RPMI7951 (cell line): ENCODE measurements around the gene MYCN. TPM values are rescaled to one million over a fixed set of nuclear protein-coding genes. Genes with fewer than 3 reads are reported as not detected.
"Not testable (repeated sequence)": the region's sequence is repeated elsewhere in the genome, so short reads cannot be mapped to it uniquely, and the experiment has no call there.

ENCODE experiments used
- DNase-seq: peaks from one replicate; pipeline ENCODE4 v3.0.0-alpha.2; 2012; ENCODE audit warnings: low read depth
- total RNA-seq: library from RNA; depleted of rRNA; stranded (reverse); fragments of >200 nt; shearing (Covaris generic); gene quantifications from 2 replicates; pipeline ENCODE4 v1.2.3, GENCODE V29; 2014; rRNA removed

MYCN gene
- not detected in 2 replicates for total RNA-seq

- DNase-seq: peak; percentile 28
Observed at GRCh38 chr2:15939854-15940660, at the start of gene MYCN. Gene MYCN, plus strand, starts transcription at chr2:15940550. Its CDS starts 1,515 bp downstream, at chr2:15942065.

GRCh38 chr2:15890936-15891905 is 49.1 kb upstream of the MYCN start:
- peak; percentile 9 for DNase-seq

DNA sequence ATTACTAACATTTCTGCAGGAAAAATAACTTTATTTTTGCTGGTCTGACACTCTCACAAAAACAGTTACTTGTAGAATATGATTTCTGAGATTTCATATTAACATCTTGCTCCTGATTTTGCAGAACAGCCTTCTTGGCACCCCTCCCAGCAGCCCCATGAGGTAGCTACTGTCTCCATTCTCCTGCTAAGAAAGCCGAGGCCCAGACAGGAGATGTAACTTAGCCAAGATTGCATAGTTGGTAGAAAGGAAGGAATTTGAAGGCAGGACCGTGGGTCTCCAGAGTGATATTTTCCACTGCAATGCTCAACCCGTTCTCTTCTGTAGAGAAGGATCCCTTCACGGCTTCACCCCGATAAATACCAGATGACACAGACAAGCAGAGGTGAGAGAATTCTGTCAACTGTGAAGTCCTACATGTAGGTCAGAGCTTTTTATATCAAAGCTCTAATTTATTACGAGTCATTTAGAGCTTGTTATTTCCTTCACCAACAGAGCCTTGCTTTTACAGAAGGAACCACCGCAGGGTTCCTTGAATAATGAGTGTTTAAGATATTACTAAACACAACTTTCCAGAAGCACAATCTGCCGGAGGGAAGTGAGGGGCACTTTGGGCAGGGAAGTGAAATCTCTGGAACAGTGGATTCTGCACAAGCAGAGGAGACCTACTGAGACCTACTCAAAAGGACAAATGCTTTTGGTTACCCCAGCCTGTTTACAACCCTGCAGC is 48.0 kb upstream of the MYCN start:
- no peak for DNase-seq

- no peak for DNase-seq
Observed at GRCh38 chr2:15893085-15893484, 47.3 kb upstream of the MYCN start.

GRCh38 chr2:15893689-15894480 is 46.5 kb upstream of the MYCN start:
- no peak for DNase-seq

GRCh38 chr2:15894481-15895144 is 45.7 kb upstream of the MYCN start:
- no peak for DNase-seq

GRCh38 chr2:15895615-15896469 is 44.5 kb upstream of the MYCN start:
- DNase-seq: no peak

DNA sequence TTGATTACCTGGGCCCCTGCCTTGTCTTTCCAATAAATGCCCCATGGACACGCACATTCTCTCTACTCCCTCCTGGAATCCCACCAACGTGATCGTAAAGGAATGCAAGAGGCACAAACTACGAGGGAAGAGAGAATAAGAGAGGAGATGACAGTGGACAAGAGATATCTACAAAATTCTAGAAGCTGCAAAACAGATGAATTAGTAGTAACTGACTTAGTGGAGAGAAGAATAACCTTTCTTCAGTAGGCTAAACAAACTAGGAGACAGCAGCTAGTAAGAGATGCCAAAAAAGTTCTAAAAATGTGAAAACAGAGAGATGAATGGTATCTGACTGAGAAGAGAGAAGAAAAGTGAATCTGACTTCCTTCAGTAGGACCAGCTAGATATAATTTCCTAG is 43.5 kb upstream of the MYCN start:
- no peak for DNase-seq

DNA sequence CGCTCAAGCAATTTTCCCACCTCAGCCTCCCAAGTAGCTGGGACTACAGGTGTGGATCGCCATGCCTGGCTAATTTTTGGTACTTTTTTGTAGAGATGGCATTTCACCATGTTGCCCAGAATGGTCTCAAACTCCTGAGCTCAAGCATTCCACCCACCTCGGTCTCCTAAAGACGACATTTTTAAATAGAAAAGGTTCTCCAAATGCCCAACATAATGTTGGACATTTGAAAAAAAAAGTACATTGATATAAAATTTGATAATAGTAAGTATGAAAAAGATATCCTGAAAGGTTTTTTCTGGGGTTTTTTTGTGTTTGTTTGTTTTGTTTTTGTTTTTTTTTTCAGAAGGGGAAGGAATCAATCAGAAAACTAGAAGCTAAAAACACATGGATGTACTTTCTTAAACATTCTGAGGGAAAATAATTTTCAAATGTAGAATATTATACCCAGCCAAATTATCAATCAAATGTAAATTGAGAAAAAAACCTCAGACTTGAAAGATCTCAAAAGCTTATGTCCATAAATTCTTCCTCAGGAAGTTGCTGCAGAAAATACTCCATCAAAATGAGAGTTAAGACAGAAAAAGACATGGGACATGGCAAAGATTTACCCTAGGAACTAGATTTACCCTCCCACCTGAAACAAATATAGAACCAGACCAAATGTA is 42.8 kb upstream of the MYCN start:
- no peak for DNase-seq

GRCh38 chr2:15899327-15899612 is 41.1 kb upstream of the MYCN start:
- DNase-seq: no peak

DNA sequence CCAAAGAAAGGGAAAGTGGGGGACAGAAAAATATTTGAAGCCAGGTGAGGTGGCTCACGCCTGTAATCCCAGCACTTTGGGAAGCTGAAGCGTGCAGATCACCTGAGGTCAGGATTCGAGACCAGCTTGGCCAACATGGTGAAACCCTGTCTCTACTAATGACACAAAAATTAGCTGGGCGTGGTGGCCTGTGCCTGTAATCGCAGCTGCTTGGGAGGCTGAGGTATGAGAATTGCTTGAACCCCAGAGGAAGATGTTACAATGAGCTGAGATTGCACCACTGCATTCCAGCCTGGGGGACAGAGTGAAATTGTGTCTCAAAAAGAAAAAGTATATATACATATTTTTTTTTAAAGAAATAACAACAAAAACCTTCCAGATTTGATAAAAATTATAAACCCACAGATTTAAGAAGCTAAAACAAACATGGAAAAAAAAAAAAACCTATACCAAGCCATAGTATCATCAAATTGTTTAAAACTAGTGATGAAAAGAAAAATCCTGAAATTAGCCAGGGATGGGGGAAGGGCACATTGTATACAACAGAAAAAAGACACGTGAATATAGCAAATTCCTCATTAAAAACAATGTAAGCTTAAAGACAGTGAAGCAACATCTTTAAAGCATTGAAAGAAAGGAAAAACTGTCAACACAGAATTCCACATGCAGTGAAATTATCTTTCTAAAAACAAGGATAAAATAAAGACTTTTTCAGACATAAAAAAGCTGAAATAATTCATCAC is 40.4 kb upstream of the MYCN start:
- DNase-seq: no peak

- no peak for DNase-seq
Observed at GRCh38 chr2:15901095-15901807, 39.1 kb upstream of the MYCN start.

DNA sequence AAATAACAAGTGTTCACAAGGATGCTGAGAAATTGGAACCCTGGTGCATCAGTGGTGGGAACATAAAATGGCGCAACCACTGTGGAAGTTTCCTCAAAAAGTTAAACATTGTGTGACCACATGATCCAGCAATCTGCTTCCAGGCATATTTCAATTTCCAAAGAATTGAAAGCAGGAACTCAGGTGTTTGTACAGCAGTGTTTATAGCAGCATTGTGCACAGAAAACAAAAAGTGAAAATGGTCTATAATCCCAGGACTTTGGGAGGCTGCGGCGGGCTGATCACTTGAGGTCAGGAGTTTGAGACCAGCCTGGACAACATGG is 38.6 kb upstream of the MYCN start:
- DNase-seq: no peak

- DNase-seq: not testable (repeated sequence)
Observed at GRCh38 chr2:15903910-15904309, 36.4 kb upstream of the MYCN start.

DNA sequence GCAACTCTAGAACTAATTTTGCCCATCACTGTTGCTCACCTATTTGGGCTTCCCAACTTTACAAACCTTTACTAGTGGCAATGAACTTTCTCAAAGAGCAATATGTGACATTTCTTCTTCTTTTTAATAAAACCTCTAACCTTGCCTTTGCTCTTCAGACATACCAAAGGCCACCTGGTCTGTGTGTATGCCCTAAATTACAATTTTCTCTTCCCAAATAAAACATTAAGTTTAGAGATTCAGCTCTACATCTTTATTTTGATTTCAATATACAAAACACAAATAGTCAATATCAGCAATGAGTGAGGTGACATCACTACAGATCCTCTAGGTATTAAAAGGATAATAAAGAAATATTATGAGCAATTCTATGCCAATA is 35.1 kb upstream of the MYCN start:
- no peak for DNase-seq

- no peak for DNase-seq
Observed at GRCh38 chr2:15905986-15906491, 34.3 kb upstream of the MYCN start.

DNA sequence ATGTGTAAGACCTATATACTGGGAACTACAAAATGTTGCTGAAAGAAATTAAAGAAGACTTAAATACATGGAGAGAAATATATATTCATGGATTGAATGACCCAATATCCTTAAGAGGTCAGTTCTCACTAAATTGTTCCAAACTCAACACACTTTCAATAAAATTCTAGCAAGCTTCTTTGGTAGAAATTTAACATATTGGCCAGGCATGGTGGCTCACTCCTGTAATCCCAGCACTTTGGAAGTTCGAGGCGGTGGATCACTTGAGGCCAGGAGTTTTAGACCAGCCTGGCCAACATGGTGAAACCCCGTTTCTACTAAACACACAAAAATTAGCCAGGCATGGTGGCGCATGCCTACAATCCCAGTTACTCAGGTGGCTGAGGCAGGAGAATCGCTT is 33.6 kb upstream of the MYCN start:
- DNase-seq: no peak
